HS-5 (cell line): ENCODE data around the gene CD63.

Source experiments
- DNase-seq: peaks from one replicate; pipeline ENCODE4 v3.0.0-alpha.2; 2012; ENCODE audit warnings: low read depth

CD63 gene

DNA sequence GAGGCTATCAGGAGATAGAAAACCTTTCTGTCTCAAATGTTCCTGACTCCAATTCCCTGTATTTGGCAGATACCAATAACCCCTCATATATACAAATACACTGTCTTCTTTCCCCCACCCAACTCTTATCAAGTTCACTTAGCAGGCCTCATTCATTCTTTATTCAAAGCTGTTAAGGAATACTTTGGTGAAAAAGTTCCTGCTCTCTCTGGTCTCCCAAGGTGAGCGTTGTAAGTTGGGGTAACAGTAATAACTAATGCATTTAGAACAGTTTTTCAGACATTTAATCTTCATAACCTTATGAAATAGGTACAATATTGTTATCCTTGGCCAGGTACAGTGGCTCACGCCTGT is 10.2 kb upstream of the CD63 start:
- DNase-seq = no peak

DNA sequence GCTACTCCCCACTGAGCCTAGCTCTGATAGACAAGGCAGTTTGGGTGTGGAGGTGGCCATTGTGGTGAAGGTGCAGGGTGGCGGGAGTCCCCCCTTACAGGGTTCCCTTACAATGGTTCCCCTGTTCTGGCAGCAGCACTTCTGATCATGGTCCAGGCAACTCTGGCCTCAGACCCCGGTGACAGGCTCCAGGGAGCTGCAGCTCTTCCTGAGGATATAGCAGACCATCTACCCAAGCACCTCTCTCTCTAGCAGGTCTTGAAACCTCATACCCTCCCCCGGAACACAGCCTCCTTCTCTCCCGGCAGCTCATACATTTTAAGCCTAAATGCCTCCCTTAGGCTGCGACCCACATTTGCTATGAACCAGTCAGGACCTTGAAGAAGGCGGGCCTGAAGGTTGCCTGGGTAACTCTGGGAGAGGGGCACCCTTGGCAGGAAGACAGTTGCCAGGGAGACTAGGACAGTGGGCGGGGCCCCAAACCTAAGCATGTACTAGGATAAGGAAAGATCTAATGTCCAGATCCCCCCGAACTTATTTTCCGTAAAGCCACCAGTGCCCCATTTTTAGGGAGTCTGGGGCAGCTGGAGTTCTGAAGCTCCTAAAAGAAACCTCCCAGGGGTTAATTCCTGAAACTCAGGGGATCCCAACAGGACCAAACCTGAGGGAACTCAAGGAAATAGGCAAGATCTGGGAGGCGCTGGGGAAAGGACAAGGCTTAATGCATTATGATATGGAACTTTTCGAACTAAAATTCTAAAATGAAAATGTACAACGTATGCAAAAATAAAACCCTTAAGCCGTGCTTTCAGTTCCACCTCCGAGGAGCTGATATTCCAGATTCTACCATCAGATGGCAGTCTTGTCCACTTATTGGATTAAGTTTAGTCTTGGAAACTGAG is 9.6 kb upstream of the CD63 start:
- DNase-seq = no peak

DNA sequence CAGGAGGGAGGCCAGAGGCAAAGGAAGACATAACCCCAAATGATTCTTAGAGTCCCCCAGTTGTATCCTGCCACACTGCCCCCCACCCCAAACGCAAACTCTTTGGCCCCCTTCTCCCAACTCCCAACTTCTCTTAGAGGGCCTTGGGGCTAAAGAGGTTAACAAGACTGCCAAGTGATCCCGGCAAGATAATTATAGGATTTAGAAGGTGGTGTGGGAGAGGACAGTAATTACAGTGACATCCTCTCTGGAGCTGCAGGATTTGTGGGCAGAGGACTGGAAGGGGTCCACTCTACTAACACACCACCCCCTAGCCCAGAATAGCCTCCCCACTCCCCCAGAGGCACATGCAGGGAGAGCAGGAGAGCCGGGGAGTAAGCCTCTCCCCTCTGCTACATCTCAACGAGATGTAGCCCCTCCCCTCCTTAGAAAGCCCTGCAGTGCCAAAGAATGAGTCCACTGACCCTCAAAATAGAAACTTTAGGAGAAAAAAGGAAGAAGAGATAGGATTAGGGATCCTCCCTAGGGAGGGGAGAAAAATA is 8.8 kb upstream of the CD63 start:
- no peak for DNase-seq

DNA sequence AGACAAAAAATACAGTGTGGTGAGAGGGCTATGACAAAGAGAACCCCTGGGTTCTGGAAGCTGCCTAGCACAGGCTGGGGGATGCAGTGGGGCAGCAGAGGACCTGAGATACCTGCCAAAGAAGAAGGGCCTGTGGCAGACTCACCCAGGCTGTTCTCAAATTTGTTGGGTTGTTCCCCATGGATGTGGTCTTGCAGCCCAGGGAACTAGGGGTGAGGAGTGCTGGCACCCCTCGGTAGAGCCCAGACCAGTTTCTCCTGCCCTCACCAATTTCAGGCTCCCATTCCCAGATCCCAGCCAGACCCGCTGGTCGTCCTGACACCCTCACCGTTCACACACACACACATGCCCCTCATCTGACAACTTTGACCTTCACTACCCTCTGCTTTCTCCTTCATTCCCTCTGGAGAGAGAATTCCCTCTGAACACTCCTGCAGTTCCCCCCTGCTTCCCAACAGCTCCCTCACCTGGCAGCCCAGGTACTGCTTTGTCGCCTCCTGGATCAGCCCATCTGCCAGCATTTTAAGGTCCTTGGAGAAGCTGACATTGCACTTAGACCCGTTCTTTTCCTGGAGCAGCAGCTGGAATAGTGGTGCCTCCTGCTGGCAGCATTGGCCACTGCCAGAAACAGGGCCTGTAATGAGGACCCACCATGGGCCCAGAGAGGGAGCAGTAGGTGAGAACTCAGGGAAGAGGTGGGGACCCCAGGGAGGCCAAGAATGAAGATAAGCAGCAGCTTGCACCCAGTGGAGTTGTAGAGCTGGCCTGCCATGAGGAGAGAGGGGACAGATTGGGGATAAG is 8.2 kb upstream of the CD63 start:
- DNase-seq = no peak

DNA sequence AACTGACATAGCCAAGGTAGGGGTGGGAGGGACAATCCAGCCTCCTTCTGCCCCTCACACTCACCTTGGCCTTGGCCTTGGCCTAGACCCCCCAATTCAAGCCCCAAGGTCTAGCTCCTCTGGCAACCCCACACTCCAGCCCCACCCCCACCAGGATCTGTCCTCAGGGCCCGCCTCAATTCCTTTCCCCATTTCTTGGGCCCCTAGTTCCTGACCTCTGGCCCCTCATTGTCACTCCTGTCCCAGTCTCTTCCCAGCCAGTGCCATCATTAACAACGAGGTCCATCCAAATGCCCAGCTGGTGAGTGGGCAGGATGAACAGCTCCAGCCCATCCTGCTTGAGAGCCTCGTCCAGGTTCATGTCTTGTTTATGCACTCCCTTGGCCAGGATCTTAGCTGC is 7.3 kb upstream of the CD63 start:
- DNase-seq = no peak

DNA sequence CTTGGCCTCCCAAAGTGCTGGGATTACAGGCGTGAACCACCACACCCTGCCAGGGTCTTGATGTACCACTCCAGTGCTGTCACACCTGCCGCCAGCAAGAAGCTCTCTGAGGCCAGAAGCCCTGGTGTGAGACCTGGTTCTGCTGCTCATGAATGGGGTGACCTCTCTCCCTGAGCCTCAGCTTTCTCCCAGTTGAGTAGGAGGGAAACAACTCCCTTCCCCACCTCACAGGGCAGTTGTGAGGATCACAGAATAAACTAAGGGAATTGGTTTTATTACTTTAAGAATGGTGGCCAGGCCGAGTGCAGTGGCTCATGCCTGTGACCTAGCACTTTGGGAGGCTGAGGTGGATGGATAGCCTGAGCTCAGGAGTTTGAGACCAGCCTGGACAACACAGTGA is 5.8 kb upstream of the CD63 start:
- no peak for DNase-seq

DNA sequence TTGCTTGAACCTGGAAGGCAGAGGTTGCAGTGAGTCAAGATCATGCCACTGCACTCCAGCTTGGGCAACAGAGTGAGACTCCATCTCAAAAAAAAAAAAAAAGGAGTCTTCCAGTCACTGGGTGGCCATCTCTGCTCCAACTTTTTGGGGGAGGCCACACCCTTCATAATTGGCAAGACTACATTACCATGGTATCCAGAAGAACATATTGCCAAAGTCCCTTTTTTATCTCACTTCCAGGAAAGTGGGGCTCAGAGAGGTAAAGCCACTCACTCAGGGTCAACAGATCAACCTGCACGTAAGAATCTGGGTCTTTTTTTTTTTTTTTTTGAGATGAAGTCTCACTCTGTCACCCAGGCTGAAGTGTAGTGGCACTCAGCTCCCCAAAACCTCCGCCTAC is 5.0 kb upstream of the CD63 start:
- no peak for DNase-seq

DNA sequence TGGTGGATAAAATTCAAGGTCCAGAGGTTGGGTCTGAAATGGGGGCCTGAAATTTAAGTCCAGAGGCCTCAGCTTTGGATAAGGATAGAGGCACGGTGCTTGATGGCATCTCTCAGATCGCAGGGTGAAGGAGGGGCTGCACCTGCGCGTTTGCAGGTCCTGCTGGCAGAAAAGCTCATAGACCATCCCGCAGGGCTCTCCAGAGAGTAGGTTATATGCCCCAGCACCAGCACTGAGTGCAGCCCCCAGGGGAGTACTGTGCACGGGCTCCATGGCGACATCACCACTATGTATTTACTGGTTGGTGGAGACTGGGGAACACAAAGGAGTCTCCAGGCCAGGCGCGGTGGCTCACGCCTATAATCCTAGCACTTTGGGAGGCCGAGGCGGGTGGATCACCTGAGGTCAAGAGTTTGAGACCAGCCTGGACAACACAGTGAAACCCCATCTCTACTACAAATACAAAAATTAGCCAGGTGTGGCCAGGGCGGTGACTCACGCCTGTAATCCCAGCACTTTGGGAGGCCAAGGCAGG is 4.3 kb upstream of the CD63 start:
- DNase-seq = no peak

DNA sequence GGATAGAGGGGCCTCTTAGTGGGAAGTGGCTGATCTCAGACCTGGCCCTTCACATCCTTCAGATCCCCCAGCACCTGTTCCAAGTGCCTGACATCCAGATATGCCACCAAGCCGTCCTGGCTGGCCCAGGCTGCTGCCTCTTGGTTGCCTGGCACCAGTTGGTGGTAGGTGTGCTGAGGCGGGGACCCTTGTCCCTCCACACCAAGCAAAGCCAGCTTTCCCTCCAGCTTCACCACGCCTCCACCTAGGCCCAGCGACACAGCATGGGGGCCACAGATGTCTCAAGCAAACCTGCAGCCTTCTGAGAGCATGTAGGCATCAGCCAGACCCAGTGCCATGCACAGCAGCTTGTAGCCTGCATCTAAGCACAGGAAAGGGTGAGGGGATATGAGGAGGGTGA is 3.5 kb upstream of the CD63 start:
- DNase-seq = no peak

DNA sequence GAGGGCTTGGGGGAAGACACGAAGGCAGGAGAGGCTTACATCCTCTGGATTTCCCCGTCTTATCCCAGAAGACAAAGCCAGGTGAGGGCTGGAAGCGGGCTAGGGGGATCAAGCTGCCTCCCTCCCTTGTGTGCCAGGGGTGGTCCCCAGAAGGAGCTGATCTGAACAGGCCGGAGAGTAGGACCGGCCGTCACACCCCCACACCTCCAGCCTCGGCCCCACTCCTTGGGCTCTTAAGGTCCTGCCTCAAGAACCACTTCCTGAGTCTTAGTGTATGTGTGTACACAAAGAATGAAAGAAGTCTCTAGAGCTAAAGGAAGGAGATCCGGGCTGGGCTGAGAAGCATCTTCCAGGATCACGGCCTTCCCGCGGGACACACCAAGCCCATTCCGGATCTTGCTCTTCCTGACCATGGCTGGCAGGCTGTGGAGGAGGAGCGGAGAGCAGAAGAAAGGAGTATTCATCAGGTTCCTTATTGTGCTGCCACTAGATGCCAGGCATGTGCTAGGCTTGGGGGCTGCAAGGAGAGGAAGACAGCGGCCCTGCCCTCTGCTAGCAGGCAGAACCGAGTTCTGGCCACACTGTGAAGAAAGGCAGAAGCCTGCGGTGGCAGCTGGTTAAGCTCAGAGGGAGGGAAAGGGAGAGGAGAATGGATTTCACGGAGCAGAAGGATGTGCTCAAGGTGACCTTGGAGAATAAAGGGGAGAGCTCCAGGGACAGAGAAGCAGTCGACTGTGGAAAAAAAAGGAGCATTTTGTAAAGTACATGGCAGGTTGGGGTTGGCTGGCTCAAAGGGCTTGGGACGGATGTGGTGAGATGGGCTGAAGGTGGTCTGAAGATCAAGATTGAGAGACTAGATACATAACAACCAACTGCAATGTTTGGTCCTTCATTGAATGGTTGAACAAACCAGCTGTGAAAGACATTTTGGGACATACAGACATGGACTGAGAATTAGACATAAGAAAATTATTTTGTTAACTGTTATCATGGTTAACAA is 1.3 kb upstream of the CD63 start:
- no peak for DNase-seq

DNA sequence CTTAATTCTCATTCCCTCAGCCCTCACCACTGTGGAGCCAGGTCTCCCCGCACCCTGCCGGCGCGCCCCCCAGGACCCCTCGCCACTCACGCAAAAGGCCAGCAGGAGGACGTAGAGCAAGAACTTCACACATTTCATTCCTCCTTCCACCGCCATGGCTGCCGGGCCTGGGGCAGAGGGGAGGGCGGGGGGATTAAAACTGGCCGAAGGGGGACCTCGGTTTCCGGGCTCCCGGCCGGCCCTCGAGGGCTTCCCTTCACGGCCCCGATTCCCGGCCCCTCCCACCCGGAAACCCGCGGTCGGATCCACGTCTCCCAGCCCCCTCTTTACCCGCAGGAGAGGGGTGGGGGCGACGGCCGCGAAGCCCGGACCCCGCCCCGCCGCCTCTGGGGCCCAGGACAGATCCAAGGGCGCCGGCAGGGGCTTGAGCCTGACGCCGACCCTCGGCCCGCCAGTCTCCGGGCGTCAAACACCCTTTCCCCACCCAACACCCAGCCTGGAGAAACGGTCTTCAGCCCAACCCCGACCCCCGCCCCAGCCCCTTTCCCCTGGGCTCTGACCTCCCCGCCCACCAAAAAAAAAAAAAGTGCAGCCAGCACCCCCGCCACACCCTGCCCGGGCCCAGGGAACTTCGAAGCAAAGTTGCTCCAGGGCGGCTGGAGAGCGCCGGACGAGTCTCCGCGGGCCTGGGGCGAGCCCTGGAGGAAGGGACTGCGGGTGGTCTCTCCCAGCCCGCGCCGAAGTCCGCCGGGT is 447 bp downstream of the CD63 start:
- no peak for DNase-seq

DNA sequence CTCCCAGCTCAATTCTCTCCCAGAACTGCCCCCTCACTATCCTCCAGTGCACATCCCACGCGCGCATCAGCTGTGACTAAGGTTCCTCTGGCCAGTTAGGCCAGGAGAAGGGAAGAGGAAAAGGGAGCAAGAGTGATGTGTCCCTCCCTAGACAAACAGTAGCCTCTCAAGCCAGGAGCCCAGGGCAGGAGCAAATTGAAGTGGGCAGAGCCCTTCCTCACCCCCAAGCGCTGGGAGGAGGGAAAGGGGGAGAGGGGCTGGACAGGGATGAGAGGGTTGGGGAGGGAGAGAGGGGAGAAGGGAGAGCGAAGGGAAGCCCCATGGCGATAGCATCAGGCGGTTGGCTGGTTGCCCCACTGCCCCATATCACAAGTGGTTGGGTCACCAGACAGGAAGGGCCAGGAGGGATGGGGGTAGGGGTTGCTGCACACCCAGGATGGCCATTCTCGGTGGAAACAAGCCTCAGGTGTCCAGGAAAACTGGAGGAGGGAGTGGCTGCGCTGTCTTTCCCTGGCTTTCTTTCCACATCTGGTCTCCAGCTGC is 1.1 kb downstream of the CD63 start:
- DNase-seq = no peak

DNA sequence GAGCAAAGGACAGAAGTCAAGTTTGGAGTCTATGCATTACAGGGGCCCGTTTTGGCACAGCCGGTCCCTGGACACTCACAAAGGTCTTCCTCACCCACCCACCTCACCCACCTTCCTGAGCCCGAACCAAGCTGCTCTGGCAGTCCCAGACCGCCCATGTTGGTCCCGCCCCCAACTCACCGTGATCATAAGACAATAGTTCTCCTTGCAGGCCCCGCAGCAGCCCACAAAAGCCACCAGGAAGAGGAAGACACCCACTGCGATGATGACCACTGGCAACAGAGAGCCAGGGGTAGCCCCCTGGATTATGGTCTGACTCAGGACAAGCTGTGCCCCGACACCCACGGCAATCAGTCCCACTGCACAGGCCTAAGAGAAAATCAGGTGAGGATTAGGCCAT is 1.8 kb downstream of the CD63 start:
- no peak for DNase-seq

DNA sequence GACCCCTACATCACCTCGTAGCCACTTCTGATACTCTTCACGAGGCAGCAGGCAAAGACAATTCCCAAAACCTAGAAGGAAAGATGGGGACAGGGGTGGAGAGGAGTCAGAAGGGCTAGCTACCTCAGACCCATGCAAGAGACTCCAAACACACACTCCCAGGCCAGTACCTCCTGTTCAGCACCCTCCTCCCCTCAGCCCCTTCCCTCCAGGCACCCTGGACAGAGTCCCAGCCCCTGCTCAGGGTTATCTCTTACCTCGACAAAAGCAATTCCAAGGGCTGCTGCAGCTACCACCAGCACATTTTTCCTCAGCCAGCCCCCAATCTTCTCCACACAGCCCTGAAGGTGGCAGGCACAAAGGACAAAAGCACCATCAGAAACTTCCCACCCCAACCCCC is 3.3 kb downstream of the CD63 start:
- no peak for DNase-seq

DNA sequence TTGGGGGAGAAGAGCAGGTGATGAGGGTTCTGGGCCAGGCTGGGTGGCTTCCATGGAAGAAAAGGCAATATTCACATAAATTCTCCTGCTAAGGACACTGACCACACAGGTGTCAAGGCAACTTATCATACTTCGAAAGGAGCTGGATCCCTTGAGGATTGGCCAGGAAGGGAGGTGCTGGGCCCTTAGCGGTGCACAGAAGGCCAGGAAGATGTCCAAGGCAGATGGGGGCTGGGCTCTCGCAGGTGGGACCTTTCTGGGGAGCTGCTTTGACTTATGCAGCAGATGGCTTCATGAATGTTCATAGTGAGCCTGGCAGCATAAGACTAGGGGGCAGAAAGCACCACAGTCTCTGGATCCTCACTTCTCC is 3.9 kb downstream of the CD63 start:
- DNase-seq = no peak

DNA sequence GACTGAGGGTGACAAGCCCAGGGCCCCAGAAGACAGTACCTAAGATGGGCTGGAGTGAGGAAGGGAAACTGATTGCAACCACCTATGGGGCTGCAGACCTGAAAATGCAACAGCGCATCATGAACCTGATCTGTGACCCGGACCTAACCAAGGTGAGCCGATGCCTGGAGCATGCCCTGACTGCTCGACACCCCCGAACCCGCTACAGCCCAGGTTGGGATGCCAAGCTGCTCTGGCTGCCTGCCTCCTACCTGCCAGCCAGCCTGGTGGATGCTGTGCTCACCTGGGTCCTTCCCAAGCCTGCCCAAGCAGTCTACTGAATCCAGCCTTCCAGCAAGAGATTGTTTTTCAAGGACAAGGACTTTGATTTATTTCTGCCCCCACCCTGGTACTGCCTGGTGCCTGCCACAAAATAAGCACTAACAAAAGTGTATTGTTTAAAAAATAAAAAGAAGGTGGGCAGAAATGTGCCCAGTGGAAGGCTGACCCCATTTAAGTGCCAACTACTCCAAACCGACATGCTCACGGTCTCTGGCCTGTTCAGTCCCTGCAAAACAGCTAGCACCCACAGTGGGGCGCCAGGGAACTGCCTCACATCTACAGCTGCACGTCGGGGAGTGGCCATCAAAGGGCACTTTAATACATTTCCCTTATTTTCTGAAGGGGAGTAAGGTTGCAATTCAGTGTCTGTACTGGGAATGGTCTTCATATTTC is 4.4 kb downstream of the CD63 start:
- DNase-seq = no peak

DNA sequence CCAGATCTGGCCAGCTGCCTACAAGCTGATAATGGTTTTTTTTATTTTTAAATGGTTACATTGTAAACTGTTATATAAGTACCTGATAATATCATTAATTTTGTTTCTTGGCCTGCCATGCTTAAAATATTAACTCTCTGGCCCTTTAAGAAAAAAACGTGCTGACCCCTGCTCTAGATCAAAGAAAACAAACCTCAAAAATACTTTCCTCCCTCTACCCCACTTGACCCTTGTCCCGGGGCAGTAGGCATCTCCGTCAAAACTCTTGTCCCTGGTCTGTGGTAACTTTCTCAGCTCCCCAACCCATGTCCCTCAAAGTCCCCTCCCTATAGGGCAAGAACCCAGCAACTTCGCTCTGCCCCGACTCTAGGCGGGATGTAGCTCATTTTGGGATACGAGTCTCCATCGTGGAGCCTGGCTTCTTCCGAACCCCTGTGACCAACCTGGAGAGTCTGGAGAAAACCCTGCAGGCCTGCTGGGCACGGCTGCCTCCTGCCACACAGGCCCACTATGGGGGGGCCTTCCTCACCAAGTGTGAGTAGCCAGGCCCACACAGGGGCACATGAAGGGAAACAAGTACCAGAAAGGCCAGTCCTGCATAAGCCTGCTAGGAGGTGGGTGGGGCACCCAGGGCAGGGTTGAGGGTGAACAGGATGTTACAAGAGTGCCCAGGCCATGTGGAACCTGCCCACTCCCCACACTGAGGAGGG is 5.1 kb downstream of the CD63 start:
- no peak for DNase-seq

DNA sequence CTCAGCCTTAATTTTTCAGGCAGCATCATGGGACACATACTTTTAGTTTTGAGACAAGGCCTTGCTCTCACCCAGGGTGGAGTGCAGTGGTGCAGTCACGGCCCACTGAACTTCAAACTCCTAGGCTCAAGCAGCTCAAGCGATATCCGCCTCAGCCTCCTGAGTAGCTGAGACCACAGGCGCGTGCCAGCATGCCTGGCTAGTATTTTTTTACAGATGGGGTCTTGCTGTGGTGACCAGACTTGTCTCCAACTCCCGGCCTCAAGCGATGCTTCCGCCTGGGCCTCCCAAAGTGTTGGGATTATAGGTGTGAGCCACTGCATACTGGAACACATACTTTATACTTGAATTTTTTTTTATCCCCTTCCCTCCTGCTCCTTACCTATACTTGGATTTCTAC is 5.9 kb downstream of the CD63 start:
- no peak for DNase-seq

DNA sequence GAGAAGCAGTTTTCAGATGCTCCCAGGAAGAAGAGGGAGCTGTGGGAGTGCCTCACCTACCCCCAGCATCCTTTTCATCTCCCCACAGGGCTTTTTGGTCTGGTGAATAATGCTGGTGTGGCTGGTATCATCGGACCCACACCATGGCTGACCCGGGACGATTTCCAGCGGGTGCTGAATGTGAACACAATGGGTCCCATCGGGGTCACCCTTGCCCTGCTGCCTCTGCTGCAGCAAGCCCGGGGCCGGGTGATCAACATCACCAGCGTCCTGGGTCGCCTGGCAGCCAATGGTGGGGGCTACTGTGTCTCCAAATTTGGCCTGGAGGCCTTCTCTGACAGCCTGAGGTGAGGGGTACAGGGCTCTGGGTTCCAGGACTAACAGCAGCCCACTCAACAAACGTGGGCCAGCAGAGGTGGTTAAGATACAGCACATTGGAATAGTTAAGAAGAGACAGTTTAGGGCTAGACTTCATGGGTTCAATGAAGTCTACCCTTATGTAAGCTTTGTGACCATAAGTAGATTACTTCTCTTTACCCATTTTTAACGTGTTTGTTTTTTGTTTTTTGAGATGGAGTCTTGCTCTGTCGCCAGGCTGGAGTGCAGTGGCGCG is 7.1 kb downstream of the CD63 start:
- DNase-seq = no peak
